HEK293 (cell line): ENCODE data around the gene RUVBL1.
A peak's percentile ranks its signal among the peaks of the same experiment; 100 is the strongest.

Experiments used
- CTCF ChIA-PET: fragments of 350-600 bp; formaldehyde crosslinking; extraction: SDS; loops from one replicate; lab custom pipeline; 2021; ENCODE audit warnings: antibody characterized with exemption; lab: Yijun Ruan, JAX
- POLR2A ChIA-PET: fragments of 300-600 bp; formaldehyde crosslinking; extraction: SDS; loops from one replicate; lab custom pipeline; 2020; ENCODE audit warnings: antibody characterized with exemption, inconsistent platforms; lab: Yijun Ruan, JAX
- H3K27ac ChIP-seq: fragments of 200-500 bp; sonication (Bioruptor generic); 2 replicates; pipeline ENCODE4 v1.5.1; 2014; ENCODE audit warnings: low read depth, low read length, control low read depth, inconsistent platforms; ENCODE audit errors: extremely low read depth
- H3K36me3 ChIP-seq, 2 experiments: fragments of 200-500 bp in 1 of 2; sonication (Bioruptor generic) in 1 of 2; 1 replicate in 1 of 2; 2 replicates in 1 of 2; pipeline ENCODE4 v1.5.1; 2014 to 2017; ENCODE audit warnings: inconsistent platforms in 2 of 2, low read length in 2 of 2; ENCODE audit not compliant: control insufficient read depth in 2 of 2, insufficient read depth in 1 of 2
- H3K4me1 ChIP-seq: fragments of 200-500 bp; sonication (Bioruptor generic); 2 replicates; pipeline ENCODE4 v1.5.1; 2014; ENCODE audit warnings: mild to moderate bottlenecking, low read length, inconsistent platforms; ENCODE audit not compliant: control insufficient read depth, insufficient read depth
- H3K4me3 ChIP-seq: 2 replicates; pipeline ENCODE4 v1.5.1; 2011; ENCODE audit warnings: low read depth, mild to moderate bottlenecking, control low read depth, low read length, moderate library complexity
- H3K9me3 ChIP-seq: fragments of 200-500 bp; sonication (Bioruptor generic); 2 replicates; pipeline ENCODE4 v1.5.1; 2014; ENCODE audit warnings: low read depth, low read length, inconsistent platforms; ENCODE audit not compliant: control insufficient read depth, insufficient read depth
- EGR2 ChIP-seq: fragments of 450-650 bp; formaldehyde crosslinking; IDR thresholded peaks from 2 replicates; pipeline ENCODE4 v1.5.1; 2016; ENCODE audit warnings: low read depth, missing biosample characterization, missing genetic modification characterization
- GLIS2 ChIP-seq: fragments of 450-650 bp; formaldehyde crosslinking; IDR thresholded peaks from 2 replicates; pipeline ENCODE4 v1.5.1; 2016; ENCODE audit warnings: missing biosample characterization, missing genetic modification characterization
- HOXA7 ChIP-seq: sonication (generic); formaldehyde crosslinking; IDR thresholded peaks from 2 replicates; pipeline ENCODE4 v1.8.1; 2022; ENCODE audit warnings: missing genetic modification reagents, borderline replicate concordance
- MYNN ChIP-seq: fragments of 450-650 bp; formaldehyde crosslinking; IDR thresholded peaks from 2 replicates; pipeline ENCODE4 v1.5.1; 2016; ENCODE audit warnings: missing biosample characterization, missing genetic modification characterization, borderline replicate concordance
- PRDM10 ChIP-seq: fragments of 450-650 bp; formaldehyde crosslinking; IDR thresholded peaks from 2 replicates; pipeline ENCODE4 v1.5.1; 2016; ENCODE audit warnings: missing biosample characterization, missing genetic modification characterization
- SCRT1 ChIP-seq: fragments of 450-650 bp; formaldehyde crosslinking; IDR thresholded peaks from 2 replicates; pipeline ENCODE4 v1.5.1; 2016; ENCODE audit warnings: missing biosample characterization, missing genetic modification characterization, borderline replicate concordance
- ZBTB10 ChIP-seq: fragments of 450-650 bp; formaldehyde crosslinking; IDR thresholded peaks from 2 replicates; pipeline ENCODE4 v1.5.1; 2016; ENCODE audit warnings: missing biosample characterization, missing genetic modification characterization
- ZNF16 ChIP-seq: fragments of 450-650 bp; formaldehyde crosslinking; IDR thresholded peaks from 2 replicates; pipeline ENCODE4 v1.5.1; 2016; ENCODE audit warnings: low read depth, missing biosample characterization, missing genetic modification characterization
- ZNF202 ChIP-seq: fragments of 450-650 bp; formaldehyde crosslinking; IDR thresholded peaks from 2 replicates; pipeline ENCODE4 v1.5.1; 2016; ENCODE audit warnings: missing biosample characterization, missing genetic modification characterization, borderline replicate concordance
- ZNF302 ChIP-seq: fragments of 450-650 bp; formaldehyde crosslinking; IDR thresholded peaks from 2 replicates; pipeline ENCODE4 v1.5.1; 2016; ENCODE audit warnings: missing biosample characterization, missing genetic modification characterization, low read depth
- ZNF37A ChIP-seq: fragments of 450-650 bp; IDR thresholded peaks from 2 replicates; pipeline ENCODE4 v1.5.1; 2018; ENCODE audit warnings: missing biosample characterization, missing genetic modification characterization
- ZNF510 ChIP-seq: fragments of 450-650 bp; formaldehyde crosslinking; IDR thresholded peaks from 2 replicates; pipeline ENCODE4 v1.5.1; 2018; ENCODE audit warnings: mild to moderate bottlenecking, missing genetic modification characterization, missing biosample characterization; ENCODE audit not compliant: insufficient replicate concordance
- ZNF514 ChIP-seq: fragments of 450-650 bp; formaldehyde crosslinking; IDR thresholded peaks from 2 replicates; pipeline ENCODE4 v1.5.1; 2016; ENCODE audit warnings: missing biosample characterization, missing genetic modification characterization
- ZNF529 ChIP-seq: fragments of 450-650 bp; formaldehyde crosslinking; IDR thresholded peaks from 2 replicates; pipeline ENCODE4 v1.5.1; 2017; ENCODE audit warnings: missing genetic modification characterization, missing biosample characterization; ENCODE audit not compliant: insufficient replicate concordance
- ZNF555 ChIP-seq: fragments of 450-650 bp; formaldehyde crosslinking; conservative IDR thresholded peaks from 2 replicates; pipeline ENCODE4 v1.5.1; 2017; ENCODE audit warnings: missing biosample characterization, mild to moderate bottlenecking, missing genetic modification characterization, inconsistent platforms
- ZNF660 ChIP-seq: fragments of 450-650 bp; IDR thresholded peaks from 2 replicates; pipeline ENCODE4 v1.5.1; 2018; ENCODE audit warnings: missing biosample characterization, mild to moderate bottlenecking, missing genetic modification characterization
- ZNF747 ChIP-seq: fragments of 450-650 bp; formaldehyde crosslinking; IDR thresholded peaks from 2 replicates; pipeline ENCODE4 v1.5.1; 2016; ENCODE audit warnings: missing biosample characterization, missing genetic modification characterization
- TF ChIP-seq, protein P1 (sequence below): fragments of 450-650 bp; formaldehyde crosslinking; optimal IDR thresholded peaks from 2 replicates; pipeline ENCODE3; 2016; ENCODE audit warnings: missing biosample characterization, mild to moderate bottlenecking, missing genetic modification characterization
- TF ChIP-seq, protein P2 (sequence below): fragments of 450-650 bp; formaldehyde crosslinking; conservative IDR thresholded peaks from 2 replicates; pipeline ENCODE4 v1.5.1; 2016; ENCODE audit warnings: low read depth, missing biosample characterization, missing genetic modification characterization

RUVBL1 gene

GRCh38 chr3:128123538-128124368 lies at the start of gene RUVBL1:
RUVBL1 (minus strand) TSS chr3:128123812; CDS start chr3:128123724, 88 bp downstream.
- CTCF ChIA-PET = interaction anchor here (0.5 to 2.7 kb wide), 9 partner anchors 10 to 663 kb away, joined by 3 to 12 read pairs (median 4); no protein-coding TSS in a partner anchor
- peak within 1 kb of the TSS; percentile 11; the same call in 1 of the 2 replicates for H3K27ac ChIP-seq
- peaks cover 0 to 19% of the 10 kb centered on the region in 2 experiments; a peak in 1 of 3 replicates for H3K36me3 ChIP-seq
- H3K9me3 ChIP-seq = no peaks in the 10 kb centered on the region
- no peaks in the 10 kb centered on the region for H3K4me1 ChIP-seq
- H3K4me3 ChIP-seq = peak within 1 kb of the TSS; percentile 96
- POLR2A ChIA-PET = interaction anchor here (0.6 to 1.9 kb wide), 9 partner anchors 10 to 1126 kb away, joined by 3 to 12 read pairs (median 4); partner anchors contain the start of genes COPG1, EEFSEC and SEC61A1
- TF ChIP-seq, protein P1, sequence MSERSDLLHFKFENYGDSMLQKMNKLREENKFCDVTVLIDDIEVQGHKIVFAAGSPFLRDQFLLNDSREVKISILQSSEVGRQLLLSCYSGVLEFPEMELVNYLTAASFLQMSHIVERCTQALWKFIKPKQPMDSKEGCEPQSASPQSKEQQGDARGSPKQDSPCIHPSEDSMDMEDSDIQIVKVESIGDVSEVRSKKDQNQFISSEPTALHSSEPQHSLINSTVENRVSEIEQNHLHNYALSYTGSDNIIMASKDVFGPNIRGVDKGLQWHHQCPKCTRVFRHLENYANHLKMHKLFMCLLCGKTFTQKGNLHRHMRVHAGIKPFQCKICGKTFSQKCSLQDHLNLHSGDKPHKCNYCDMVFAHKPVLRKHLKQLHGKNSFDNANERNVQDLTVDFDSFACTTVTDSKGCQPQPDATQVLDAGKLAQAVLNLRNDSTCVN (tag by site-specific recombination) = peak; percentile 45
- TF ChIP-seq HOXA7 (CRISPR knock-in tag) (no peak), ZNF16 (tag by site-specific recombination) (no peak), MYNN (tag by site-specific recombination) (no peak), ZBTB10 (peak; percentile 79), ZNF529 (no peak), PRDM10 (peak; percentile 99), ZNF747 (no peak), ZNF37A (tag by site-specific recombination) (peak; percentile 53; the same call in 1 of the 2 replicates), ZNF510 (tag by site-specific recombination) (no peak), GLIS2 (tag by site-specific recombination) (no peak), EGR2 (peak; percentile 15; the same call in 1 of the 2 replicates), ZNF660 (tag by site-specific recombination) (peak; percentile 93), ZNF202 (tag by site-specific recombination) (no peak), ZNF514 (no peak), ZNF302 (tag by site-specific recombination) (no peak), SCRT1 (tag by site-specific recombination) (no peak), ZNF555 (tag by site-specific recombination) (no peak)
- TF ChIP-seq, protein P2, sequence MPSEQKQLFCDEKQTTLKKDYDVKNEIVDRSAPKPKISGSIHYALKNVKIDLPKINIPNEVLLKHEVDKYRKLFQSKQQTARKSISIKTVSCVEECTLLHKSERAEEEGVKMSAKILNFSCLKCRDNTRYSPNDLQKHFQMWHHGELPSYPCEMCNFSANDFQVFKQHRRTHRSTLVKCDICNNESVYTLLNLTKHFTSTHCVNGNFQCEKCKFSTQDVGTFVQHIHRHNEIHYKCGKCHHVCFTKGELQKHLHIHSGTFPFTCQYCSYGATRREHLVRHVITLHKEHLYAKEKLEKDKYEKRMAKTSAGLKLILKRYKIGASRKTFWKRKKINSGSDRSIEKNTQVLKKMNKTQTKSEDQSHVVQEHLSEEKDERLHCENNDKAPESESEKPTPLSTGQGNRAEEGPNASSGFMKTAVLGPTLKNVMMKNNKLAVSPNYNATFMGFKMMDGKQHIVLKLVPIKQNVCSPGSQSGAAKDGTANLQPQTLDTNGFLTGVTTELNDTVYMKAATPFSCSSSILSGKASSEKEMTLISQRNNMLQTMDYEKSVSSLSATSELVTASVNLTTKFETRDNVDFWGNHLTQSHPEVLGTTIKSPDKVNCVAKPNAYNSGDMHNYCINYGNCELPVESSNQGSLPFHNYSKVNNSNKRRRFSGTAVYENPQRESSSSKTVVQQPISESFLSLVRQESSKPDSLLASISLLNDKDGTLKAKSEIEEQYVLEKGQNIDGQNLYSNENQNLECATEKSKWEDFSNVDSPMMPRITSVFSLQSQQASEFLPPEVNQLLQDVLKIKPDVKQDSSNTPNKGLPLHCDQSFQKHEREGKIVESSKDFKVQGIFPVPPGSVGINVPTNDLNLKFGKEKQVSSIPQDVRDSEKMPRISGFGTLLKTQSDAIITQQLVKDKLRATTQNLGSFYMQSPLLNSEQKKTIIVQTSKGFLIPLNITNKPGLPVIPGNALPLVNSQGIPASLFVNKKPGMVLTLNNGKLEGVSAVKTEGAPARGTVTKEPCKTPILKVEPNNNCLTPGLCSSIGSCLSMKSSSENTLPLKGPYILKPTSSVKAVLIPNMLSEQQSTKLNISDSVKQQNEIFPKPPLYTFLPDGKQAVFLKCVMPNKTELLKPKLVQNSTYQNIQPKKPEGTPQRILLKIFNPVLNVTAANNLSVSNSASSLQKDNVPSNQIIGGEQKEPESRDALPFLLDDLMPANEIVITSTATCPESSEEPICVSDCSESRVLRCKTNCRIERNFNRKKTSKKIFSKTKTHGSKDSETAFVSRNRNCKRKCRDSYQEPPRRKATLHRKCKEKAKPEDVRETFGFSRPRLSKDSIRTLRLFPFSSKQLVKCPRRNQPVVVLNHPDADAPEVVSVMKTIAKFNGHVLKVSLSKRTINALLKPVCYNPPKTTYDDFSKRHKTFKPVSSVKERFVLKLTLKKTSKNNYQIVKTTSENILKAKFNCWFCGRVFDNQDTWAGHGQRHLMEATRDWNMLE (tag by site-specific recombination) = peak; percentile 99
